ENCODE results near the gene SLC24A3.

SLC24A3 gene

GRCh38 chr20:19765266-19765665, 552.8 kb downstream of the SLC24A3 start:
- ChIA-PET POLR2A (no interaction called here), CTCF (no interaction called here)
- TF ChIP-seq TARDBP (IDR thresholded peaks at IDR 0.05) (no peak), ARNT (IDR thresholded peaks at IDR 0.05) (no peak), PKNOX1 (IDR thresholded peaks at IDR 0.05) (no peak), L3MBTL2 (conservative IDR thresholded peaks at IDR 0.05) (no peak), FOXA1 (IDR thresholded peaks at IDR 0.05) (no peak), FOXM1 (IDR thresholded peaks at IDR 0.05; ENCODE audit: borderline replicate concordance) (no peak), NFRKB (IDR thresholded peaks at IDR 0.05) (no peak), LEF1 (IDR thresholded peaks at IDR 0.05; ENCODE audit: borderline replicate concordance) (no peak), ELF4 (IDR thresholded peaks at IDR 0.05) (no peak), SP1 (IDR thresholded peaks at IDR 0.05) (no peak)
- no peak for DNase-seq (ENCODE audit: extremely low spot score)

- ChIA-PET POLR2A (no interaction called here), CTCF (no interaction called here)
- TF ChIP-seq BHLHE40 (IDR thresholded peaks at IDR 0.05; ENCODE audit: borderline replicate concordance) (no peak), FOXA1 (IDR thresholded peaks at IDR 0.05) (no peak), LEF1 (IDR thresholded peaks at IDR 0.05; ENCODE audit: borderline replicate concordance) (no peak), CTBP1 (IDR thresholded peaks at IDR 0.05; ENCODE audit: borderline replicate concordance) (no peak), TARDBP (IDR thresholded peaks at IDR 0.05) (no peak), PKNOX1 (IDR thresholded peaks at IDR 0.05) (no peak), L3MBTL2 (conservative IDR thresholded peaks at IDR 0.05) (no peak), FOXM1 (IDR thresholded peaks at IDR 0.05; ENCODE audit: borderline replicate concordance) (no peak), HDGF (IDR thresholded peaks at IDR 0.05; ENCODE audit: borderline replicate concordance) (no peak), FOXK2 (IDR thresholded peaks at IDR 0.05) (no peak), ARNT (IDR thresholded peaks at IDR 0.05) (no peak), ZNF384 (IDR thresholded peaks at IDR 0.05) (no peak), NFRKB (IDR thresholded peaks at IDR 0.05) (no peak), SP1 (IDR thresholded peaks at IDR 0.05) (no peak), SUZ12 (IDR thresholded peaks at IDR 0.05) (no peak), ELF4 (IDR thresholded peaks at IDR 0.05) (no peak)
- DNase-seq (ENCODE audit: extremely low spot score) = no peak
Measured at GRCh38 chr20:19765913-19766312, 553.5 kb downstream of the SLC24A3 start.

GRCh38 chr20:19767070-19767469, 554.6 kb downstream of the SLC24A3 start:
- CTCF ChIA-PET = interaction anchor here (0.6 kb wide), 1 partner anchor 13 kb away, joined by 3 read pairs; no protein-coding TSS in a partner anchor
- TF ChIP-seq CTBP1 (IDR thresholded peaks at IDR 0.05; ENCODE audit: borderline replicate concordance) (no peak), FOXM1 (IDR thresholded peaks at IDR 0.05; ENCODE audit: borderline replicate concordance) (no peak), SUZ12 (IDR thresholded peaks at IDR 0.05) (no peak), SP1 (IDR thresholded peaks at IDR 0.05) (no peak), FOXK2 (IDR thresholded peaks at IDR 0.05) (no peak), TARDBP (IDR thresholded peaks at IDR 0.05) (no peak), ARNT (IDR thresholded peaks at IDR 0.05) (no peak), ZNF384 (IDR thresholded peaks at IDR 0.05) (no peak), PKNOX1 (IDR thresholded peaks at IDR 0.05) (no peak), LEF1 (IDR thresholded peaks at IDR 0.05; ENCODE audit: borderline replicate concordance) (no peak), ELF4 (IDR thresholded peaks at IDR 0.05) (no peak), HDGF (IDR thresholded peaks at IDR 0.05; ENCODE audit: borderline replicate concordance) (no peak), NFRKB (IDR thresholded peaks at IDR 0.05) (no peak), L3MBTL2 (conservative IDR thresholded peaks at IDR 0.05) (no peak), FOXA1 (IDR thresholded peaks at IDR 0.05) (no peak), BHLHE40 (IDR thresholded peaks at IDR 0.05; ENCODE audit: borderline replicate concordance) (no peak)
- DNase-seq (ENCODE audit: extremely low spot score) = no peak
- POLR2A ChIA-PET = no interaction called here

GRCh38 chr20:19768325-19768842, 555.9 kb downstream of the SLC24A3 start:
- no peak for DNase-seq (ENCODE audit: extremely low spot score)
- ChIA-PET CTCF (no interaction called here), POLR2A (no interaction called here)
- TF ChIP-seq FOXM1 (IDR thresholded peaks at IDR 0.05; ENCODE audit: borderline replicate concordance) (no peak), PKNOX1 (IDR thresholded peaks at IDR 0.05) (no peak), FOXA1 (IDR thresholded peaks at IDR 0.05) (no peak), SUZ12 (IDR thresholded peaks at IDR 0.05) (no peak), HDGF (IDR thresholded peaks at IDR 0.05; ENCODE audit: borderline replicate concordance) (no peak), TARDBP (IDR thresholded peaks at IDR 0.05) (no peak), SP1 (IDR thresholded peaks at IDR 0.05) (no peak), ZNF384 (IDR thresholded peaks at IDR 0.05) (no peak), NFRKB (IDR thresholded peaks at IDR 0.05) (no peak), CTBP1 (IDR thresholded peaks at IDR 0.05; ENCODE audit: borderline replicate concordance) (no peak), FOXK2 (IDR thresholded peaks at IDR 0.05) (no peak), L3MBTL2 (conservative IDR thresholded peaks at IDR 0.05) (no peak)

GRCh38 chr20:19769507-19769906, 557.1 kb downstream of the SLC24A3 start:
- ChIA-PET POLR2A (no interaction called here), CTCF (interaction anchor here (1.4 kb wide), 1 partner anchor 224 kb away, joined by 3 read pairs; no protein-coding TSS in a partner anchor)
- DNase-seq (ENCODE audit: extremely low spot score) = no peak

More at GRCh38 chr20:19769507-19769906, 557.1 kb downstream of the SLC24A3 start:
- TF ChIP-seq BHLHE40 (IDR thresholded peaks at IDR 0.05; ENCODE audit: borderline replicate concordance) (no peak), ZNF384 (IDR thresholded peaks at IDR 0.05) (no peak), FOXA1 (IDR thresholded peaks at IDR 0.05) (no peak), SP1 (IDR thresholded peaks at IDR 0.05) (no peak), L3MBTL2 (conservative IDR thresholded peaks at IDR 0.05) (no peak), SUZ12 (IDR thresholded peaks at IDR 0.05) (no peak), LEF1 (IDR thresholded peaks at IDR 0.05; ENCODE audit: borderline replicate concordance) (no peak)
